GM23338 (cell line): ENCODE results near the gene IFNL1. TPM values are rescaled to one million over a fixed set of nuclear protein-coding genes. Genes with fewer than 3 reads are reported as not detected.

Experiments used
- ATAC-seq: fragments of 200-7000 bp; cut with Tn5 transposase; 3 replicates; pipeline ENCODE4 v1.9.1; 2020
- DNase-seq: peaks from one replicate; pipeline ENCODE4 v3.0.0-alpha.2; 2015; ENCODE audit warnings: low spot score
- H2AFZ ChIP-seq: fragments of 200-600 bp; sonication (generic); 2 replicates; pipeline ENCODE4 v1.8.0; 2016; ENCODE audit warnings: antibody characterized with exemption, mild to moderate bottlenecking, moderate library complexity
- H3F3A ChIP-seq: fragments of 200-600 bp; sonication (generic); replicated peaks from 2 replicates; pipeline ENCODE4 v1.8.0; 2017; ENCODE audit warnings: antibody characterized with exemption, mixed run types, low read depth
- H3K27ac ChIP-seq: fragments of 200-600 bp; sonication (generic); 2 replicates; pipeline ENCODE4 v1.6.1; 2016; ENCODE audit warnings: low read depth
- H3K27me3 ChIP-seq: fragments of 200-600 bp; sonication (generic); 2 replicates; pipeline ENCODE4 v1.8.0; 2016; ENCODE audit warnings: mild to moderate bottlenecking, mixed run types, moderate library complexity; ENCODE audit not compliant: insufficient read depth
- H3K36me3 ChIP-seq: fragments of 200-600 bp; sonication (generic); 2 replicates; pipeline ENCODE4 v1.8.0; 2016; ENCODE audit warnings: mild to moderate bottlenecking; ENCODE audit not compliant: insufficient read depth
- H3K4me1 ChIP-seq: fragments of 200-600 bp; sonication (generic); 2 replicates; pipeline ENCODE4 v1.8.0; 2016; ENCODE audit warnings: mild to moderate bottlenecking, moderate library complexity; ENCODE audit not compliant: insufficient read depth
- H3K4me2 ChIP-seq: fragments of 200-600 bp; sonication (generic); 2 replicates; pipeline ENCODE4 v1.7.1; 2017; ENCODE audit warnings: mixed run types
- H3K4me3 ChIP-seq: fragments of 200-600 bp; sonication (generic); 2 replicates; pipeline ENCODE4 v1.6.1; 2016; ENCODE audit warnings: mixed run types
- H3K79me2 ChIP-seq: fragments of 200-600 bp; sonication (generic); replicated peaks from 2 replicates; pipeline ENCODE4 v1.8.0; 2017; ENCODE audit warnings: mild to moderate bottlenecking; ENCODE audit not compliant: insufficient read depth
- H3K9me2 ChIP-seq: fragments of 200-600 bp; sonication (generic); 2 replicates; pipeline ENCODE4 v1.8.0; 2017; ENCODE audit not compliant: insufficient read depth
- H4K20me1 ChIP-seq: fragments of 200-600 bp; sonication (generic); replicated peaks from 2 replicates; pipeline ENCODE4 v1.8.0; 2017; ENCODE audit warnings: mild to moderate bottlenecking; ENCODE audit not compliant: insufficient read depth
- H3K27ac Mint-ChIP-seq: 2 replicates; pipeline ENCODE4 v1.8.0; 2020; ENCODE audit warnings: inconsistent platforms, mild to moderate bottlenecking, moderate library complexity, mixed read lengths
- H3K27me3 Mint-ChIP-seq: 3 replicates; pipeline ENCODE4 v1.8.0; 2022; ENCODE audit warnings: low read depth, mild to moderate bottlenecking, moderate library complexity, mixed read lengths, inconsistent platforms; ENCODE audit not compliant: insufficient read depth, poor library complexity
- H3K36me3 Mint-ChIP-seq: 3 replicates; pipeline ENCODE4 v1.8.0; 2021; ENCODE audit warnings: low read depth, mild to moderate bottlenecking, inconsistent platforms, moderate library complexity, mixed read lengths
- H3K4me1 Mint-ChIP-seq: 3 replicates; pipeline ENCODE4 v1.8.0; 2020; ENCODE audit warnings: mild to moderate bottlenecking, inconsistent platforms, mixed read lengths
- H3K4me3 Mint-ChIP-seq: 3 replicates; pipeline ENCODE4 v1.8.0; 2021; ENCODE audit warnings: moderate library complexity, mild to moderate bottlenecking, inconsistent platforms, mixed read lengths
- H3K9me3 Mint-ChIP-seq: 3 replicates; pipeline ENCODE4 v1.8.0; 2020; ENCODE audit warnings: moderate library complexity, mild to moderate bottlenecking, inconsistent platforms, mixed read lengths
- CREB1 ChIP-seq: fragments of 250-450 bp; sonication (Bioruptor Pico); IDR thresholded peaks from 2 replicates; pipeline ENCODE4 v1.5.0; 2020; ENCODE audit warnings: low read depth, mild to moderate bottlenecking, moderate library complexity
- CTCF ChIP-seq, 2 experiments: fragments of 200-600 bp in 1 of 2; sonication (generic) in 1 of 2; conservative IDR thresholded peaks; 2 replicates each; pipeline versions ENCODE4 v1.5.1 to v1.6.1; 2016 to 2017; ENCODE audit warnings: antibody characterized with exemption in 2 of 2, low read depth in 2 of 2, mild to moderate bottlenecking in 2 of 2, moderate library complexity in 1 of 2
- ETS1 ChIP-seq: IDR thresholded peaks from 2 replicates; pipeline ENCODE4 v1.6.1; 2016; ENCODE audit warnings: antibody characterized with exemption
- EZH2 ChIP-seq: fragments of 200-600 bp; sonication (generic); IDR thresholded peaks from one replicate; pipeline ENCODE4 v1.8.0; 2017; ENCODE audit warnings: antibody characterized with exemption, mild to moderate bottlenecking, low read depth; ENCODE audit not compliant: unreplicated experiment
- EZH2phosphoT487 ChIP-seq: fragments of 200-600 bp; sonication (generic); IDR thresholded peaks from one replicate; pipeline ENCODE4 v1.8.1; 2018; ENCODE audit warnings: antibody characterized with exemption; ENCODE audit not compliant: unreplicated experiment
- JUNB ChIP-seq: IDR thresholded peaks from one replicate; pipeline ENCODE4 v1.6.1; 2016; ENCODE audit warnings: antibody characterized with exemption; ENCODE audit not compliant: unreplicated experiment
- NANOG ChIP-seq: IDR thresholded peaks from 2 replicates; pipeline ENCODE4 v1.6.1; 2016; ENCODE audit warnings: antibody characterized with exemption, borderline replicate concordance
- POLR2AphosphoS5 ChIP-seq: IDR thresholded peaks from 2 replicates; pipeline ENCODE4 v1.6.1; 2016; ENCODE audit warnings: antibody characterized with exemption, low read depth
- REST ChIP-seq: IDR thresholded peaks from one replicate; pipeline ENCODE4 v1.6.1; 2018; ENCODE audit warnings: antibody characterized with exemption; ENCODE audit not compliant: unreplicated experiment
- STAT1 ChIP-seq: IDR thresholded peaks from one replicate; pipeline ENCODE4 v1.6.1; 2016; ENCODE audit warnings: antibody characterized with exemption; ENCODE audit not compliant: unreplicated experiment
- ZNF114 ChIP-seq: fragments of 250-450 bp; sonication (Bioruptor Pico); IDR thresholded peaks from 2 replicates; pipeline ENCODE4 v1.5.0; 2020; ENCODE audit warnings: mild to moderate bottlenecking, moderate library complexity
- ZNF331 ChIP-seq: fragments of 250-450 bp; sonication (Bioruptor Pico); IDR thresholded peaks from 2 replicates; pipeline ENCODE4 v1.5.0; 2020; ENCODE audit warnings: low read depth, mild to moderate bottlenecking, moderate library complexity
- ZNF462 ChIP-seq: fragments of 250-450 bp; sonication (Bioruptor Pico); IDR thresholded peaks from 2 replicates; pipeline ENCODE4 v1.5.0; 2020; ENCODE audit warnings: mild to moderate bottlenecking, moderate library complexity
- polyA plus RNA-seq: library from polyadenylated mRNA; unstranded; fragments of >200 nt; fragmentation: Nextera tagmentation; extraction: Ambion mirVana; gene quantifications from 2 replicates; pipeline ENCODE4 v1.2.1, GENCODE V29; 2016
- total RNA-seq: library from RNA; depleted of rRNA; stranded (reverse); fragments of >200 nt; shearing (Covaris generic); gene quantifications from 2 replicates; pipeline ENCODE4 v1.2.3, GENCODE V29; 2014

IFNL1 gene
- total and polyA plus RNA-seq, 2 experiments from 2014 or later = not detected

GRCh38 chr19:39308531-39309304 lies 12.5 kb downstream of the IFNL1 start:
- Mint-ChIP-seq H3K27me3 (peaks cover 29% of the 10 kb centered on the region), H3K4me1 (peaks cover 42% of the 10 kb centered on the region), H3K4me3 (peak overlapping the region; percentile 68), H3K27ac (no peak overlapping the region), H3K36me3 (peaks cover 8% of the 10 kb centered on the region), H3K9me3 (no peaks in the 10 kb centered on the region; the same call in 2 of the 3 replicates)
- Histone ChIP-seq H3K4me3 (peak overlapping the region; percentile 88), H3K27ac (no peak overlapping the region), H4K20me1 (peaks cover 6% of the 10 kb centered on the region; the same call in 1 of the 2 replicates), H3K4me2 (peak overlapping the region; percentile 95), H3F3A (peaks cover 11% of the 10 kb centered on the region), H3K36me3 (0 out of 2 replicates have a peak, but pooled peaks cover 3% of the 10 kb centered on the region), H3K79me2 (no peaks in the 10 kb centered on the region), H3K9me2 (no peaks in the 10 kb centered on the region), H3K27me3 (peaks cover 23% of the 10 kb centered on the region), H2AFZ (peak overlapping the region; percentile 23; the same call in 1 of the 2 replicates), H3K4me1 (peaks cover 28% of the 10 kb centered on the region)
- ATAC-seq = peak; percentile 65
- no peak for TF ChIP-seq EZH2
- no peak for TF ChIP-seq STAT1
- no peak for TF ChIP-seq POLR2AphosphoS5
- TF ChIP-seq ZNF462 (CRISPR knock-in tag) = no peak
- no peak for TF ChIP-seq ZNF114 (CRISPR knock-in tag)
- TF ChIP-seq REST = no peak
- no peak for TF ChIP-seq EZH2phosphoT487
- no peak for TF ChIP-seq NANOG
- TF ChIP-seq JUNB = no peak
- TF ChIP-seq CTCF (conservative IDR thresholded peaks at IDR 0.05; ENCODE audit: low read depth in 2 of 2) = no peak
- no peak for TF ChIP-seq CREB1 (CRISPR knock-in tag)
- no peak for TF ChIP-seq ZNF331
- TF ChIP-seq ETS1 = no peak
- DNase-seq = peak; percentile 96
